Esophagus squamous epithelium (tissue), 5 donors: Measurements from ENCODE around the gene ST8SIA1. TPM values are rescaled to one million over a fixed set of nuclear protein-coding genes. Genes with fewer than 3 reads are reported as not detected.

Experiments
- DNase-seq: peaks from one replicate; lab custom pipeline; 2025; lab: John Stamatoyannopoulos, UW
- H3K27ac ChIP-seq, 4 donors: fragments of 200-600 bp; sonication (generic); one replicate each; pipeline ENCODE4 v1.5.1; 2016 to 2019; ENCODE audit warnings: mild to moderate bottlenecking in 1 of 4
- H3K27me3 ChIP-seq, 4 donors: fragments of 200-600 bp; sonication (generic); 1 replicate in 3 of 4; 2 replicates in 1 of 4; pipeline versions ENCODE4 v1.5.1 to v1.6.0; 2017 to 2021; ENCODE audit warnings: antibody characterized with exemption in 1 of 4
- H3K36me3 ChIP-seq, 3 donors: fragments of 200-600 bp; sonication (generic); one replicate each; pipeline ENCODE4 v1.5.1; 2016 to 2019
- H3K4me1 ChIP-seq, 3 donors: fragments of 200-600 bp; sonication (generic); one replicate each; pipeline ENCODE4 v1.5.1; 2017 to 2019
- H3K4me3 ChIP-seq, 4 donors: fragments of 200-600 bp; sonication (generic); 1 replicate in 3 of 4; 2 replicates in 1 of 4; pipeline ENCODE4 v1.5.1; 2016 to 2019; ENCODE audit warnings: mild to moderate bottlenecking in 2 of 4, moderate library complexity in 1 of 4
- H3K9me3 ChIP-seq, 3 donors: fragments of 200-600 bp; sonication (generic); one replicate each; pipeline ENCODE4 v1.5.1; 2016 to 2019
- CTCF ChIP-seq, 6 experiments: fragments of 450-650 bp in 4 of 6; fragments of 200-600 bp in 2 of 6; sonication (generic) in 2 of 6; IDR thresholded peaks; one replicate each; pipeline ENCODE4 v1.5.1; 2016 to 2019; ENCODE audit warnings: antibody characterized with exemption in 6 of 6, mild to moderate bottlenecking in 4 of 6, moderate library complexity in 4 of 6
- POLR2A ChIP-seq, 4 donors: fragments of 450-650 bp; IDR thresholded peaks; one replicate each; pipeline ENCODE4 v1.6.1; 2017; ENCODE audit warnings: antibody characterized with exemption in 4 of 4, mild to moderate bottlenecking in 4 of 4, moderate library complexity in 3 of 4
- WGBS, 2 donors: methylation state at CpG; one replicate each; pipeline ENCODE4 v1.1.5; 2018; 5-methylcytosine and 5-hydroxymethylcytosine counted together
- intact Hi-C: fragments of 100-400 bp; cut with DNase I; formaldehyde crosslinking; loops from one replicate; pipeline ENCODE4 v1.15.0; 2022
- total RNA-seq, 4 donors: library from RNA; depleted of rRNA; stranded (reverse); fragments of >200 nt; gene quantifications; one replicate each; pipeline ENCODE4 v1.1.0, GENCODE V29; 2016
- donor health status: DM: yes; HTN: yes; CAD: no.

The ST8SIA1 gene
- total RNA-seq, 4 donors from 2014 or later = 0.38 to 5.3 (median 1.0) TPM

- peak overlapping the region in 1 of 4 donors; percentile 61 for H3K27ac ChIP-seq
These were observed 77.4 kb downstream of the ST8SIA1 start for GRCh38 chr12:22257100-22257499.

GRCh38 chr12:22256605-22257004, 77.9 kb downstream of the ST8SIA1 start:
- TF ChIP-seq CTCF (IDR thresholded peaks at IDR 0.05) (no peak), POLR2A (IDR thresholded peaks at IDR 0.05) (no peak)
- DNase-seq = no peak
- Histone ChIP-seq H3K9me3 (no peaks in the 10 kb centered on the region), H3K36me3 (no peaks in the 10 kb centered on the region), H3K4me3 (no peak overlapping the region), H3K4me1 (peaks cover 0 to 40% (median 17%) of the 10 kb centered on the region in 3 donors), H3K27ac (peak overlapping the region in 1 of 4 donors; percentile 61), H3K27me3 (no peaks in the 10 kb centered on the region)
- intact Hi-C loops = no loop called here
- WGBS, 2 donors = 69 to 80% methylated on average over 1 of the region's 1 CpG

More at GRCh38 chr12:22257100-22257499, 77.4 kb downstream of the ST8SIA1 start:
- TF ChIP-seq CTCF (IDR thresholded peaks at IDR 0.05) (no peak), POLR2A (IDR thresholded peaks at IDR 0.05) (no peak)
- Histone ChIP-seq H3K36me3 (no peaks in the 10 kb centered on the region), H3K4me1 (peaks cover 0 to 40% (median 17%) of the 10 kb centered on the region in 3 donors), H3K4me3 (no peak overlapping the region), H3K27me3 (no peaks in the 10 kb centered on the region), H3K9me3 (no peaks in the 10 kb centered on the region)
- 53 to 55% methylated on average over 6 of the region's 6 CpGs for WGBS, 2 donors
- intact Hi-C loops = no loop called here
- no peak for DNase-seq

- WGBS, 2 donors = 60 to 70% methylated on average over 7 of the region's 7 CpGs
- TF ChIP-seq CTCF (IDR thresholded peaks at IDR 0.05) (no peak), POLR2A (IDR thresholded peaks at IDR 0.05) (no peak)
- Histone ChIP-seq H3K4me1 (peaks cover 0 to 40% (median 17%) of the 10 kb centered on the region in 3 donors), H3K27me3 (no peaks in the 10 kb centered on the region), H3K36me3 (no peaks in the 10 kb centered on the region), H3K27ac (peak overlapping the region in 2 of 4 donors; percentile 33 to 61), H3K4me3 (no peak overlapping the region), H3K9me3 (no peaks in the 10 kb centered on the region)
- no peak for DNase-seq
- intact Hi-C loops = no loop called here
These were observed 78.5 kb downstream of the ST8SIA1 start for GRCh38 chr12:22256041-22256441.

GRCh38 chr12:22255097-22255496, 79.4 kb downstream of the ST8SIA1 start:
- no peak for DNase-seq
- TF ChIP-seq CTCF (IDR thresholded peaks at IDR 0.05) (no peak), POLR2A (IDR thresholded peaks at IDR 0.05) (no peak)
- H3K27ac ChIP-seq = peak overlapping the region; percentile 5 to 61 (median 35)
- no peaks in the 10 kb centered on the region for H3K36me3 ChIP-seq
- H3K4me1 ChIP-seq = peaks cover 0 to 40% (median 17%) of the 10 kb centered on the region in 3 donors
- WGBS, 2 donors = 36 to 39% methylated on average over 11 of the region's 11 CpGs
- H3K4me3 ChIP-seq = peak overlapping the region in 1 of 4 donors; percentile 7
- intact Hi-C loops = no loop called here
- H3K9me3 ChIP-seq = no peaks in the 10 kb centered on the region
- H3K27me3 ChIP-seq = no peaks in the 10 kb centered on the region

GRCh38 chr12:22254478-22254877, 80.0 kb downstream of the ST8SIA1 start:
- TF ChIP-seq POLR2A (IDR thresholded peaks at IDR 0.05) (no peak), CTCF (IDR thresholded peaks at IDR 0.05) (no peak)
- peak overlapping the region; percentile 5 to 61 (median 35) for H3K27ac ChIP-seq
- intact Hi-C loops = no loop called here
- H3K36me3 ChIP-seq = no peaks in the 10 kb centered on the region
- no peaks in the 10 kb centered on the region for H3K9me3 ChIP-seq
- H3K4me3 ChIP-seq = no peak overlapping the region
- peaks cover 0 to 40% (median 17%) of the 10 kb centered on the region in 3 donors for H3K4me1 ChIP-seq
- DNase-seq = no peak
- H3K27me3 ChIP-seq = no peaks in the 10 kb centered on the region
- 32 to 52% methylated on average over 7 of the region's 7 CpGs for WGBS, 2 donors
